Nephron (organoid): ENCODE measurements around the gene SYT13.
A peak's percentile ranks its signal among the peaks of the same experiment; 100 is the strongest.

ENCODE experiments used
- H3K27ac Mint-ChIP-seq, 3 experiments: 2 replicates each; pipeline ENCODE4 v1.8.0; 2020; ENCODE audit warnings: mixed read lengths in 3 of 3, mild to moderate bottlenecking in 2 of 3, moderate library complexity in 1 of 3
- H3K27me3 Mint-ChIP-seq: 2 replicates; pipeline ENCODE4 v1.8.0; 2021; ENCODE audit warnings: low read depth, mild to moderate bottlenecking, moderate library complexity, mixed read lengths
- H3K36me3 Mint-ChIP-seq: 2 replicates; pipeline ENCODE4 v1.8.0; 2020; ENCODE audit warnings: low read depth, mixed read lengths
- H3K4me1 Mint-ChIP-seq: 2 replicates; pipeline ENCODE4 v1.8.0; 2020; ENCODE audit warnings: mixed read lengths
- H3K4me3 Mint-ChIP-seq, 3 experiments: 2 replicates each; pipeline ENCODE4 v1.8.0; 2020; ENCODE audit warnings: mild to moderate bottlenecking in 3 of 3, mixed read lengths in 3 of 3, moderate library complexity in 2 of 3
- H3K9me3 Mint-ChIP-seq: 2 replicates; pipeline ENCODE4 v1.8.0; 2020; ENCODE audit warnings: mixed read lengths
- CTCF ChIP-seq, 3 experiments: fragments of 200-600 bp; sonication (generic); IDR thresholded peaks; one replicate each; pipeline ENCODE4 v1.5.0; 2021; ENCODE audit warnings: antibody characterized with exemption in 3 of 3; ENCODE audit not compliant: unreplicated experiment in 3 of 3

The SYT13 gene

GRCh38 chr11:45279645-45280044, 6.5 kb downstream of the SYT13 start:
- no peak for TF ChIP-seq CTCF (IDR thresholded peaks at IDR 0.05; ENCODE audit: unreplicated experiment in 3 of 3)
- H3K27me3 Mint-ChIP-seq = peaks cover 40% of the 10 kb centered on the region
- H3K36me3 Mint-ChIP-seq = no peaks in the 10 kb centered on the region
- H3K4me3 Mint-ChIP-seq = no peak overlapping the region
- H3K4me1 Mint-ChIP-seq = peaks cover 14% of the 10 kb centered on the region
- H3K9me3 Mint-ChIP-seq = peaks cover 6% of the 10 kb centered on the region
- peak overlapping the region in 1 of 3 experiments; percentile 11 for H3K27ac Mint-ChIP-seq

GRCh38 chr11:45278714-45279113, 7.4 kb downstream of the SYT13 start:
- Mint-ChIP-seq H3K27ac (no peak overlapping the region), H3K9me3 (peaks cover 6% of the 10 kb centered on the region), H3K4me3 (no peak overlapping the region), H3K4me1 (peaks cover 10% of the 10 kb centered on the region), H3K36me3 (no peaks in the 10 kb centered on the region), H3K27me3 (peaks cover 34% of the 10 kb centered on the region)
- no peak for TF ChIP-seq CTCF (IDR thresholded peaks at IDR 0.05; ENCODE audit: unreplicated experiment in 3 of 3)

GRCh38 chr11:45275828-45276227, 10.3 kb downstream of the SYT13 start:
- H3K9me3 Mint-ChIP-seq = peaks cover 6% of the 10 kb centered on the region
- no peaks in the 10 kb centered on the region for H3K4me1 Mint-ChIP-seq
- no peak for TF ChIP-seq CTCF (IDR thresholded peaks at IDR 0.05; ENCODE audit: unreplicated experiment in 3 of 3)
- peaks cover 40% of the 10 kb centered on the region for H3K27me3 Mint-ChIP-seq
- no peak overlapping the region for H3K27ac Mint-ChIP-seq
- no peaks in the 10 kb centered on the region for H3K36me3 Mint-ChIP-seq
- no peak overlapping the region for H3K4me3 Mint-ChIP-seq

GRCh38 chr11:45274206-45274605, 11.9 kb downstream of the SYT13 start:
- Mint-ChIP-seq H3K27me3 (peaks cover 42% of the 10 kb centered on the region), H3K36me3 (no peaks in the 10 kb centered on the region), H3K4me3 (no peak overlapping the region), H3K27ac (no peak overlapping the region), H3K4me1 (no peaks in the 10 kb centered on the region), H3K9me3 (no peaks in the 10 kb centered on the region)
- no peak for TF ChIP-seq CTCF (IDR thresholded peaks at IDR 0.05; ENCODE audit: unreplicated experiment in 3 of 3)

- Mint-ChIP-seq H3K4me3 (no peak overlapping the region), H3K36me3 (no peaks in the 10 kb centered on the region), H3K27me3 (peaks cover 48% of the 10 kb centered on the region), H3K9me3 (no peaks in the 10 kb centered on the region), H3K4me1 (no peaks in the 10 kb centered on the region), H3K27ac (no peak overlapping the region)
- TF ChIP-seq CTCF (IDR thresholded peaks at IDR 0.05; ENCODE audit: unreplicated experiment in 3 of 3) = no peak
Observed at GRCh38 chr11:45273509-45273908, 12.6 kb downstream of the SYT13 start.

GRCh38 chr11:45272701-45273100, 13.4 kb downstream of the SYT13 start:
- H3K9me3 Mint-ChIP-seq = no peaks in the 10 kb centered on the region
- no peak overlapping the region for H3K27ac Mint-ChIP-seq
- H3K27me3 Mint-ChIP-seq = peaks cover 52% of the 10 kb centered on the region
- H3K4me3 Mint-ChIP-seq = no peak overlapping the region
- no peaks in the 10 kb centered on the region for H3K4me1 Mint-ChIP-seq
- no peaks in the 10 kb centered on the region for H3K36me3 Mint-ChIP-seq
- TF ChIP-seq CTCF (IDR thresholded peaks at IDR 0.05; ENCODE audit: unreplicated experiment in 3 of 3) = no peak
